GM23338 (cell line): Measurements from ENCODE around the gene NEK6. TPM values are rescaled to one million over a fixed set of nuclear protein-coding genes. Genes with fewer than 3 reads are reported as not detected.

Experiments
- ATAC-seq: fragments of 200-7000 bp; cut with Tn5 transposase; 3 replicates; pipeline ENCODE4 v1.9.1; 2020
- DNase-seq: peaks from one replicate; pipeline ENCODE4 v3.0.0-alpha.2; 2015; ENCODE audit warnings: low spot score
- H2AFZ ChIP-seq: fragments of 200-600 bp; sonication (generic); 2 replicates; pipeline ENCODE4 v1.8.0; 2016; ENCODE audit warnings: antibody characterized with exemption, mild to moderate bottlenecking, moderate library complexity
- H3F3A ChIP-seq: fragments of 200-600 bp; sonication (generic); replicated peaks from 2 replicates; pipeline ENCODE4 v1.8.0; 2017; ENCODE audit warnings: antibody characterized with exemption, mixed run types, low read depth
- H3K27ac ChIP-seq: fragments of 200-600 bp; sonication (generic); 2 replicates; pipeline ENCODE4 v1.6.1; 2016; ENCODE audit warnings: low read depth
- H3K27me3 ChIP-seq: fragments of 200-600 bp; sonication (generic); 2 replicates; pipeline ENCODE4 v1.8.0; 2016; ENCODE audit warnings: mild to moderate bottlenecking, mixed run types, moderate library complexity; ENCODE audit not compliant: insufficient read depth
- H3K36me3 ChIP-seq: fragments of 200-600 bp; sonication (generic); 2 replicates; pipeline ENCODE4 v1.8.0; 2016; ENCODE audit warnings: mild to moderate bottlenecking; ENCODE audit not compliant: insufficient read depth
- H3K4me1 ChIP-seq: fragments of 200-600 bp; sonication (generic); 2 replicates; pipeline ENCODE4 v1.8.0; 2016; ENCODE audit warnings: mild to moderate bottlenecking, moderate library complexity; ENCODE audit not compliant: insufficient read depth
- H3K4me2 ChIP-seq: fragments of 200-600 bp; sonication (generic); 2 replicates; pipeline ENCODE4 v1.7.1; 2017; ENCODE audit warnings: mixed run types
- H3K4me3 ChIP-seq: fragments of 200-600 bp; sonication (generic); 2 replicates; pipeline ENCODE4 v1.6.1; 2016; ENCODE audit warnings: mixed run types
- H3K79me2 ChIP-seq: fragments of 200-600 bp; sonication (generic); replicated peaks from 2 replicates; pipeline ENCODE4 v1.8.0; 2017; ENCODE audit warnings: mild to moderate bottlenecking; ENCODE audit not compliant: insufficient read depth
- H3K9me2 ChIP-seq: fragments of 200-600 bp; sonication (generic); 2 replicates; pipeline ENCODE4 v1.8.0; 2017; ENCODE audit not compliant: insufficient read depth
- H4K20me1 ChIP-seq: fragments of 200-600 bp; sonication (generic); replicated peaks from 2 replicates; pipeline ENCODE4 v1.8.0; 2017; ENCODE audit warnings: mild to moderate bottlenecking; ENCODE audit not compliant: insufficient read depth
- H3K27ac Mint-ChIP-seq: 2 replicates; pipeline ENCODE4 v1.8.0; 2020; ENCODE audit warnings: inconsistent platforms, mild to moderate bottlenecking, moderate library complexity, mixed read lengths
- H3K27me3 Mint-ChIP-seq: 3 replicates; pipeline ENCODE4 v1.8.0; 2022; ENCODE audit warnings: low read depth, mild to moderate bottlenecking, moderate library complexity, mixed read lengths, inconsistent platforms; ENCODE audit not compliant: insufficient read depth, poor library complexity
- H3K36me3 Mint-ChIP-seq: 3 replicates; pipeline ENCODE4 v1.8.0; 2021; ENCODE audit warnings: low read depth, mild to moderate bottlenecking, inconsistent platforms, moderate library complexity, mixed read lengths
- H3K4me1 Mint-ChIP-seq: 3 replicates; pipeline ENCODE4 v1.8.0; 2020; ENCODE audit warnings: mild to moderate bottlenecking, inconsistent platforms, mixed read lengths
- H3K4me3 Mint-ChIP-seq: 3 replicates; pipeline ENCODE4 v1.8.0; 2021; ENCODE audit warnings: moderate library complexity, mild to moderate bottlenecking, inconsistent platforms, mixed read lengths
- H3K9me3 Mint-ChIP-seq: 3 replicates; pipeline ENCODE4 v1.8.0; 2020; ENCODE audit warnings: moderate library complexity, mild to moderate bottlenecking, inconsistent platforms, mixed read lengths
- CREB1 ChIP-seq: fragments of 250-450 bp; sonication (Bioruptor Pico); IDR thresholded peaks from 2 replicates; pipeline ENCODE4 v1.5.0; 2020; ENCODE audit warnings: low read depth, mild to moderate bottlenecking, moderate library complexity
- ETS1 ChIP-seq: IDR thresholded peaks from 2 replicates; pipeline ENCODE4 v1.6.1; 2016; ENCODE audit warnings: antibody characterized with exemption
- EZH2 ChIP-seq: fragments of 200-600 bp; sonication (generic); IDR thresholded peaks from one replicate; pipeline ENCODE4 v1.8.0; 2017; ENCODE audit warnings: antibody characterized with exemption, mild to moderate bottlenecking, low read depth; ENCODE audit not compliant: unreplicated experiment
- EZH2phosphoT487 ChIP-seq: fragments of 200-600 bp; sonication (generic); IDR thresholded peaks from one replicate; pipeline ENCODE4 v1.8.1; 2018; ENCODE audit warnings: antibody characterized with exemption; ENCODE audit not compliant: unreplicated experiment
- JUNB ChIP-seq: IDR thresholded peaks from one replicate; pipeline ENCODE4 v1.6.1; 2016; ENCODE audit warnings: antibody characterized with exemption; ENCODE audit not compliant: unreplicated experiment
- NANOG ChIP-seq: IDR thresholded peaks from 2 replicates; pipeline ENCODE4 v1.6.1; 2016; ENCODE audit warnings: antibody characterized with exemption, borderline replicate concordance
- POLR2AphosphoS5 ChIP-seq: IDR thresholded peaks from 2 replicates; pipeline ENCODE4 v1.6.1; 2016; ENCODE audit warnings: antibody characterized with exemption, low read depth
- REST ChIP-seq: IDR thresholded peaks from one replicate; pipeline ENCODE4 v1.6.1; 2018; ENCODE audit warnings: antibody characterized with exemption; ENCODE audit not compliant: unreplicated experiment
- STAT1 ChIP-seq: IDR thresholded peaks from one replicate; pipeline ENCODE4 v1.6.1; 2016; ENCODE audit warnings: antibody characterized with exemption; ENCODE audit not compliant: unreplicated experiment
- ZNF114 ChIP-seq: fragments of 250-450 bp; sonication (Bioruptor Pico); IDR thresholded peaks from 2 replicates; pipeline ENCODE4 v1.5.0; 2020; ENCODE audit warnings: mild to moderate bottlenecking, moderate library complexity
- ZNF331 ChIP-seq: fragments of 250-450 bp; sonication (Bioruptor Pico); IDR thresholded peaks from 2 replicates; pipeline ENCODE4 v1.5.0; 2020; ENCODE audit warnings: low read depth, mild to moderate bottlenecking, moderate library complexity
- polyA plus RNA-seq: library from polyadenylated mRNA; unstranded; fragments of >200 nt; fragmentation: Nextera tagmentation; extraction: Ambion mirVana; gene quantifications from 2 replicates; pipeline ENCODE4 v1.2.1, GENCODE V29; 2016
- total RNA-seq: library from RNA; depleted of rRNA; stranded (reverse); fragments of >200 nt; shearing (Covaris generic); gene quantifications from 2 replicates; pipeline ENCODE4 v1.2.3, GENCODE V29; 2014

NEK6 gene
- total and polyA plus RNA-seq, 2 experiments from 2014 or later = 8.1 to 11.2 TPM

GRCh38 chr9:124352616-124353015 lies 94.9 kb downstream of the NEK6 start (continued):
- no peak for TF ChIP-seq STAT1
- no peak for TF ChIP-seq POLR2AphosphoS5
- TF ChIP-seq CREB1 (CRISPR knock-in tag) = no peak
- no peak for TF ChIP-seq NANOG
- no peak for TF ChIP-seq ZNF114 (CRISPR knock-in tag)
- TF ChIP-seq ETS1 = no peak
- no peak for TF ChIP-seq REST
- TF ChIP-seq JUNB = no peak
- TF ChIP-seq ZNF331 = no peak

GRCh38 chr9:124353166-124353768 lies 95.5 kb downstream of the NEK6 start:
- no peaks in the 10 kb centered on the region for H3F3A ChIP-seq
- H3K79me2 ChIP-seq = peaks cover 20% of the 10 kb centered on the region
- H3K4me1 Mint-ChIP-seq = peaks cover 10% of the 10 kb centered on the region; the same call in 2 of the 3 replicates
- TF ChIP-seq NANOG (no peak), CREB1 (CRISPR knock-in tag) (no peak), EZH2phosphoT487 (no peak), EZH2 (no peak), POLR2AphosphoS5 (no peak), ZNF114 (CRISPR knock-in tag) (no peak), ZNF331 (no peak), JUNB (no peak), REST (no peak)

More at GRCh38 chr9:124353166-124353768, 95.5 kb downstream of the NEK6 start:
- Mint-ChIP-seq H3K9me3 (no peaks in the 10 kb centered on the region), H3K27me3 (peaks cover 22% of the 10 kb centered on the region), H3K4me3 (no peak overlapping the region), H3K27ac (no peak overlapping the region), H3K36me3 (peaks cover 54% of the 10 kb centered on the region)
- Histone ChIP-seq H4K20me1 (peaks cover 12% of the 10 kb centered on the region), H3K4me1 (peaks cover 9% of the 10 kb centered on the region; the same call in 1 of the 2 replicates), H3K36me3 (peaks cover 10% of the 10 kb centered on the region; the same call in 1 of the 2 replicates), H2AFZ (no peak overlapping the region), H3K27ac (0 out of 2 replicates have a peak overlapping the region, but pooled peaks have one; percentile 39), H3K4me2 (no peak overlapping the region), H3K4me3 (no peak overlapping the region), H3K9me2 (no peaks in the 10 kb centered on the region), H3K27me3 (no peaks in the 10 kb centered on the region)
- ATAC-seq (no peak), DNase-seq (no peak)
